ENCODE results near the gene TCP10L.
"Not testable (repeated sequence)": the region's sequence is repeated elsewhere in the genome, so short reads cannot be mapped to it uniquely, and the experiment has no call there.

Gene TCP10L

DNA sequence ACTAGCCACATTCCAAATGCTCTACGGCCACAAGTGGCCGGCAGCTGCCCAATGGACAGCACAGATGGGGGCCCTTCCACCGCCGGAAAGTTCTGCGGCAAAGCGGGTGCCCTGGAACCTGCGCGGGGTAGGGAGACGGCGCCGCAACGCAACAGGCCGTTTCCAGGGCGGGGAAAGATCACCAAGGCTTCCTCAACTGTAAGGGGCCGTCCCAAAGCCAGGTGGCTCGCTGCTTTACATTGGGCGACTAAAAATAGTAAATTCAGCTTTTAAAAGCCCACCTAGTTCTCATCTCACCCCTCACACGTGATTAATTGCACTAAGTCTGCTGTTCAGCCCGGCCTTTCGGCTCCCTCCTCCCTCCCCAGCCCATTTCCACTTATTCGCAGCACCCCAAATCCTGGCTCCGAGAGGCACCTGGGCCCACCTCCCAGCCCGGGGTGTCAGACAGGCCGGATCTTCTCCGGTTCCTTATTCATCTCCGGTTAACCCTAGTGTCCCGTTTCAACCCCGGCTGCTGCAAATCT is 26.2 kb upstream of the TCP10L start:
- peak overlapping the region; percentile 92 for H3K4me3 ChIP-seq (replicated peaks; ENCODE audit: low read depth, low read length)
- no peak for DNase-seq (ENCODE audit: extremely low read depth, low read depth)
- TF ChIP-seq, protein P1, sequence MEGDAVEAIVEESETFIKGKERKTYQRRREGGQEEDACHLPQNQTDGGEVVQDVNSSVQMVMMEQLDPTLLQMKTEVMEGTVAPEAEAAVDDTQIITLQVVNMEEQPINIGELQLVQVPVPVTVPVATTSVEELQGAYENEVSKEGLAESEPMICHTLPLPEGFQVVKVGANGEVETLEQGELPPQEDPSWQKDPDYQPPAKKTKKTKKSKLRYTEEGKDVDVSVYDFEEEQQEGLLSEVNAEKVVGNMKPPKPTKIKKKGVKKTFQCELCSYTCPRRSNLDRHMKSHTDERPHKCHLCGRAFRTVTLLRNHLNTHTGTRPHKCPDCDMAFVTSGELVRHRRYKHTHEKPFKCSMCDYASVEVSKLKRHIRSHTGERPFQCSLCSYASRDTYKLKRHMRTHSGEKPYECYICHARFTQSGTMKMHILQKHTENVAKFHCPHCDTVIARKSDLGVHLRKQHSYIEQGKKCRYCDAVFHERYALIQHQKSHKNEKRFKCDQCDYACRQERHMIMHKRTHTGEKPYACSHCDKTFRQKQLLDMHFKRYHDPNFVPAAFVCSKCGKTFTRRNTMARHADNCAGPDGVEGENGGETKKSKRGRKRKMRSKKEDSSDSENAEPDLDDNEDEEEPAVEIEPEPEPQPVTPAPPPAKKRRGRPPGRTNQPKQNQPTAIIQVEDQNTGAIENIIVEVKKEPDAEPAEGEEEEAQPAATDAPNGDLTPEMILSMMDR (IDR thresholded peaks at IDR 0.05; ENCODE audit: low read depth, low read length, missing control alignments) = no peak

DNA sequence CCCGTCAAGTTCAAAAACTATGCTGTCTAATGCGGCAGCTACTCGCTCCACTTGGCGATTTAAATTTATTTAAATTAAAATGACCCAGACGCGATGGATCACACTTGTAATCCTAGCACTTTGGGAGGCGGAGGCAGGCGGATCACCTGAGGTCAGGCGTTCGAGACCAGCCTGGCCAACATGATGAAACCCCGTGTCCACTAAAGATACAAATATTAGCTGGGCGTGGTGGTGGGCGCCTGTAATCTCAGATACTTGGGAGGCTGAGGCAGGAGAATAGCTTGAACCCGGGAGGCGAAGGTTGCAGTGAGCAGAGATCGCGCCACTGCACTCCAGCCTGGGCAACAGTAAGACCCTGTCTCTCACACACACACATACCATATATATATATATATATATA is 25.6 kb upstream of the TCP10L start:
- DNase-seq (ENCODE audit: extremely low read depth, low read depth) = not testable (repeated sequence)

DNA sequence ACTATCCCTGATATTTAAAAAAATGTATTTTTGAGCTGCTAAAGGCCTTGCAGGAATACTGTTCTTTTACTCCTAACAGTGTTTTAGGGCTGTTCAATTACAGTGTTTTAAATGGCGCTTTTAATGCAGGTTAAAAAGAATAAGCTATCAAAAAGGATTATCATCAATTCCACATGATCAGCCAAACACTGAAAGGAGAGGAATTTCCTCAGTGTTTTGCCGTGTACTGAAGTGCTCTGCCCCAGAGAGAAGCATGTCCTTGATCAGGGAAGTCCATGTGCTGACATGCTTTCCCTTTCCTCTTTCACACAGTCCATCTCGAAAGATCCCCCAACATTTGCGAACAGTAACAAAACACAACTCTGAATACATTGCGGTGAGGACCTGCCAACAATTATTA is 23.5 kb upstream of the TCP10L start:
- no peak for DNase-seq (ENCODE audit: extremely low read depth, low read depth)
- TF ChIP-seq, protein P1 (IDR thresholded peaks at IDR 0.05; ENCODE audit: low read depth, low read length, missing control alignments) = no peak
- H3K4me3 ChIP-seq (replicated peaks; ENCODE audit: low read depth, low read length) = no peak overlapping the region

More for the DNA sequence above, 25.6 kb upstream of the TCP10L start:
- H3K4me3 ChIP-seq (replicated peaks; ENCODE audit: low read depth, low read length) = peak overlapping the region; percentile 92

DNA sequence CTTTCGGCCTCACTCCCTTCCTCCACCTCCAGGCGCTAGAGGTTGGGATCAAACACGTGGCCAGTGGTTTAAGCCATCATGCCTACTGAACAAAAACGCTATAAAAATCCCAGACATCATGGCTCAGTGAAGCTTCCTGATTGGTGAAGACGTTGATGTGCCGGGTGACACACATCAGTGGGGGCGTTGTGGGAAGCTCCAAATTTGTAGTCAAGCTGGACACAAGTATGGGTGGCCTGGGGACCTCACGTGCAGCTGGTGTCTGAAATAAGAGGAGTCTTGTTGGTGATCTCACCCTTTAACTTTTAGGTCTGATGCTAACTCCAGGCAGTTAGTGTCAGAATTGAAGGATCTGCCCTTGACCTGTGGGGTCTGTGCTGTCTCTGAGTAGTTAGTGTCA is 20.1 kb upstream of the TCP10L start:
- DNase-seq (ENCODE audit: extremely low read depth, low read depth) = no peak
- TF ChIP-seq, protein P1 (IDR thresholded peaks at IDR 0.05; ENCODE audit: low read depth, low read length, missing control alignments) = no peak
- H3K4me3 ChIP-seq (replicated peaks; ENCODE audit: low read depth, low read length) = no peak overlapping the region

DNA sequence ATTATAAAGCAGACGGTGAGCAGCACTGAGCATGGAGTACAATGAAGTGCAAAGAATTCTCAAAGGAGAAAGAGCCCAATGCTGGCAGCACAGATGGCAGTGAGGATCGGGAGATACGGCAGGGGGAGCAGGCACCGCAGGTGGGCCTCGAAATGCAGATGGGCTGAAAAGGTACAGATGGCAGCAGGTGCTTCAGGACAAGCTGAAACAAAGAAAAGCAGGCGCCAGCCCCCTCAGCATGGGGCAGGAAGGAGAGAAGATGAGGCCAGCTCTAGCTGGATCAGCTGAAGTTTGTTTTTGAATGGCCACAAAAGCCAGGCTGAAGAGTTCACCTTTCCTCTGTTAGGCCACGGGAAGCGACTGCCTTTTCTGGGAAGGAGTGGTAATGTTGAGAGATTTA is 19.1 kb upstream of the TCP10L start:
- DNase-seq (ENCODE audit: extremely low read depth, low read depth) = no peak
- TF ChIP-seq, protein P1 (IDR thresholded peaks at IDR 0.05; ENCODE audit: low read depth, low read length, missing control alignments) = no peak
- no peak overlapping the region for H3K4me3 ChIP-seq (replicated peaks; ENCODE audit: low read depth, low read length)

DNA sequence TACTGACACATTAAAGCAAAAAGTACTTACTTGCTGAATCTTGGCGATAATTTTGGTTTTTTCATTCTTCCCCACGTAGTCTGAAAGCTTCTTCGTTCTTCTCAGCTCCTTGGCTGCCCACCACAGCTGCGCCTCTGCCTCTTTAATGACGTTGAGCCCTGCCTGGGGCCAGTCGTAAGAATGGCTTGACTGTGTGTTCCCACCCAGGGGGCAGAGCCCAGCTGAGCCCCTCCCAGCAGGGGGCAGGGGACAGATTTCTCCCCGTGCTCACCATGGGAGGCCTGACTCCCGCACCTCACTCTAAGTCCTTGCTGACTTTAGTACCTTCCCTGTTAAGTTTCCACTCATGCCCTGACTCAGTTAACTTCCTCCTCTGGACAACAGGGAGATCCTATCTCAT is 17.8 kb upstream of the TCP10L start:
- TF ChIP-seq, protein P1 (IDR thresholded peaks at IDR 0.05; ENCODE audit: low read depth, low read length, missing control alignments) = no peak
- no peak for DNase-seq (ENCODE audit: extremely low read depth, low read depth)
- H3K4me3 ChIP-seq (replicated peaks; ENCODE audit: low read depth, low read length) = no peak overlapping the region

DNA sequence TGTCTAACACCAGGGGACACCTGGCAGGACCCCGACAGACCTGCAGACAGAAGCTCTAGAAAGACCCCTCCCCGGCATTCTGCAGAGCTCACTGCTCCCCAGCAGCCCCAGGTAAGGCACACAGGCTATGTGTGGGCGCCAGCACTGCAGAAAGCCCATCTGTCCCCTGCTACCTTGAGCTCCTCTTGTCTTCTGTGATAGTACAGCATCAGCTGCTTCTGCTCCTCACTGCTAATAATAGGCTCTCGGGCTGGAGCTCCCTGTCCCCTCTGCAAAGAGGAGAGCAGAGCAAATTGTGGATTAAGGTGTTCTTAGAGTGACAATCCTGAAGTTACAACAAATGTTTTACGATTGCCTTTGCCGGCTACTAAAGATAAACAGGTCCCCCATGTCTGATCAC is 16.8 kb upstream of the TCP10L start:
- TF ChIP-seq, protein P1 (IDR thresholded peaks at IDR 0.05; ENCODE audit: low read depth, low read length, missing control alignments) = no peak
- no peak for DNase-seq (ENCODE audit: extremely low read depth, low read depth)
- no peak overlapping the region for H3K4me3 ChIP-seq (replicated peaks; ENCODE audit: low read depth, low read length)
